ENCODE results near the gene PACSIN2.

- TF ChIP-seq CTCF (IDR thresholded peaks at IDR 0.05), result no peak
- no peak for TF ChIP-seq POLR2A (IDR thresholded peaks at IDR 0.05)
Measured at GRCh38 chr22:42910221-42910942, 104.6 kb downstream of the PACSIN2 start.
